Esophagus squamous epithelium (tissue), 5 donors: ENCODE data around the gene LARP4B. TPM values are rescaled to one million over a fixed set of nuclear protein-coding genes. Genes with fewer than 3 reads are reported as not detected.

Experiments
- DNase-seq: peaks from one replicate; lab custom pipeline; 2025; lab: John Stamatoyannopoulos, UW
- H3K27ac ChIP-seq, 4 donors: fragments of 200-600 bp; sonication (generic); one replicate each; pipeline ENCODE4 v1.5.1; 2016 to 2019; ENCODE audit warnings: mild to moderate bottlenecking in 1 of 4
- H3K27me3 ChIP-seq, 4 donors: fragments of 200-600 bp; sonication (generic); 1 replicate in 3 of 4; 2 replicates in 1 of 4; pipeline versions ENCODE4 v1.5.1 to v1.6.0; 2017 to 2021; ENCODE audit warnings: antibody characterized with exemption in 1 of 4
- H3K36me3 ChIP-seq, 3 donors: fragments of 200-600 bp; sonication (generic); one replicate each; pipeline ENCODE4 v1.5.1; 2016 to 2019
- H3K4me1 ChIP-seq, 3 donors: fragments of 200-600 bp; sonication (generic); one replicate each; pipeline ENCODE4 v1.5.1; 2017 to 2019
- H3K4me3 ChIP-seq, 4 donors: fragments of 200-600 bp; sonication (generic); 1 replicate in 3 of 4; 2 replicates in 1 of 4; pipeline ENCODE4 v1.5.1; 2016 to 2019; ENCODE audit warnings: mild to moderate bottlenecking in 2 of 4, moderate library complexity in 1 of 4
- H3K9me3 ChIP-seq, 3 donors: fragments of 200-600 bp; sonication (generic); one replicate each; pipeline ENCODE4 v1.5.1; 2016 to 2019
- POLR2A ChIP-seq, 4 donors: fragments of 450-650 bp; IDR thresholded peaks; one replicate each; pipeline ENCODE4 v1.6.1; 2017; ENCODE audit warnings: antibody characterized with exemption in 4 of 4, mild to moderate bottlenecking in 4 of 4, moderate library complexity in 3 of 4
- WGBS, 2 donors: methylation state at CpG; one replicate each; pipeline ENCODE4 v1.1.5; 2018; 5-methylcytosine and 5-hydroxymethylcytosine counted together
- intact Hi-C: fragments of 100-400 bp; cut with DNase I; formaldehyde crosslinking; loops from one replicate; pipeline ENCODE4 v1.15.0; 2022
- total RNA-seq, 4 donors: library from RNA; depleted of rRNA; stranded (reverse); fragments of >200 nt; gene quantifications; one replicate each; pipeline ENCODE4 v1.1.0, GENCODE V29; 2016
- TF ChIP-seq, protein P1 (sequence below), 6 experiments: fragments of 450-650 bp in 4 of 6; fragments of 200-600 bp in 2 of 6; sonication (generic) in 2 of 6; IDR thresholded peaks; one replicate each; pipeline ENCODE4 v1.5.1; 2016 to 2019; ENCODE audit warnings: antibody characterized with exemption in 6 of 6, mild to moderate bottlenecking in 4 of 6, moderate library complexity in 4 of 6
- donor health status: DM: yes; HTN: yes; CAD: no.

The LARP4B gene
- total RNA-seq, 4 donors from 2014 or later = 32.7 to 75.5 (median 63.4) TPM

DNA sequence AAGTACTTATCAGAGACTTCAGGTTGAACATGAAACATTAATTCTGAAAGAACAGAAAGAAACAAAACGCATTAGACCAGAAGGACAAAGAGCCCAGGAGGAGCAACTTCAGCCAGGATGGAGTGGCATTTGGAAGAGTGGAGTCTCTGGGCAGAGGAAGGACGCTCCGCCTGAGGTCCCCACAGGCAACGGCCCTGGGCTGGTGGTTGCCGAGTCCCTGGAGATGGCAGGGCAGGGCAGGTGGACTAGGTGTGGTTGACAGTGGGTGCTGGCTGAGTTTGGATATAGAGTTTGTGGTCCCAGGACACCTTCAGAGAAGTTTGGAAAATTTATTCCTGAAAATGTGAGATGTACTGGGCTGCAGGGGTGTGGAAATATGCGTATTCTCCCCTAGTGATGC is 27.4 kb upstream of the LARP4B start:
- 89 to 91% methylated on average over 6 of the region's 6 CpGs for WGBS, 2 donors

GRCh38 chr10:958106-958505 is 26.6 kb upstream of the LARP4B start:
- H3K4me1 ChIP-seq = peaks cover 0 to 21% (median 2%) of the 10 kb centered on the region in 3 donors
- H3K27ac ChIP-seq = no peak overlapping the region
- H3K36me3 ChIP-seq = no peaks in the 10 kb centered on the region
- no peak overlapping the region for H3K4me3 ChIP-seq
- peaks cover 0 to 16% (median 0%) of the 10 kb centered on the region in 4 donors for H3K27me3 ChIP-seq
- 87 to 88% methylated on average over 3 to 5 of the region's 9 CpGs for WGBS, 2 donors
- no peak for TF ChIP-seq POLR2A (IDR thresholded peaks at IDR 0.05)
- TF ChIP-seq, protein P1, sequence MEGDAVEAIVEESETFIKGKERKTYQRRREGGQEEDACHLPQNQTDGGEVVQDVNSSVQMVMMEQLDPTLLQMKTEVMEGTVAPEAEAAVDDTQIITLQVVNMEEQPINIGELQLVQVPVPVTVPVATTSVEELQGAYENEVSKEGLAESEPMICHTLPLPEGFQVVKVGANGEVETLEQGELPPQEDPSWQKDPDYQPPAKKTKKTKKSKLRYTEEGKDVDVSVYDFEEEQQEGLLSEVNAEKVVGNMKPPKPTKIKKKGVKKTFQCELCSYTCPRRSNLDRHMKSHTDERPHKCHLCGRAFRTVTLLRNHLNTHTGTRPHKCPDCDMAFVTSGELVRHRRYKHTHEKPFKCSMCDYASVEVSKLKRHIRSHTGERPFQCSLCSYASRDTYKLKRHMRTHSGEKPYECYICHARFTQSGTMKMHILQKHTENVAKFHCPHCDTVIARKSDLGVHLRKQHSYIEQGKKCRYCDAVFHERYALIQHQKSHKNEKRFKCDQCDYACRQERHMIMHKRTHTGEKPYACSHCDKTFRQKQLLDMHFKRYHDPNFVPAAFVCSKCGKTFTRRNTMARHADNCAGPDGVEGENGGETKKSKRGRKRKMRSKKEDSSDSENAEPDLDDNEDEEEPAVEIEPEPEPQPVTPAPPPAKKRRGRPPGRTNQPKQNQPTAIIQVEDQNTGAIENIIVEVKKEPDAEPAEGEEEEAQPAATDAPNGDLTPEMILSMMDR (IDR thresholded peaks at IDR 0.05) = no peak
- no peaks in the 10 kb centered on the region for H3K9me3 ChIP-seq
- intact Hi-C loops = no loop called here
- no peak for DNase-seq

More for the DNA sequence above, 27.4 kb upstream of the LARP4B start:
- peaks cover 0 to 11% (median 0%) of the 10 kb centered on the region in 4 donors for H3K27me3 ChIP-seq
- peaks cover 0 to 29% (median 2%) of the 10 kb centered on the region in 3 donors for H3K4me1 ChIP-seq
- TF ChIP-seq POLR2A (IDR thresholded peaks at IDR 0.05) = no peak
- no peaks in the 10 kb centered on the region for H3K36me3 ChIP-seq
- H3K9me3 ChIP-seq = no peaks in the 10 kb centered on the region
- no peak overlapping the region for H3K4me3 ChIP-seq
- DNase-seq = no peak
- no peak overlapping the region for H3K27ac ChIP-seq
- intact Hi-C loops = no loop called here

- DNase-seq = no peak
- H3K36me3 ChIP-seq = no peaks in the 10 kb centered on the region
- H3K4me3 ChIP-seq = no peak overlapping the region
- peaks cover 0 to 16% (median 0%) of the 10 kb centered on the region in 4 donors for H3K27me3 ChIP-seq
- TF ChIP-seq POLR2A (IDR thresholded peaks at IDR 0.05) = no peak
- TF ChIP-seq, protein P1 (IDR thresholded peaks at IDR 0.05) = no peak
- 62 to 73% methylated on average over 8 to 9 of the region's 9 CpGs for WGBS, 2 donors
- H3K27ac ChIP-seq = peak overlapping the region in 3 of 4 donors; percentile 55 to 79 (median 56)
- H3K9me3 ChIP-seq = no peaks in the 10 kb centered on the region
- H3K4me1 ChIP-seq = peaks cover 0 to 14% (median 0%) of the 10 kb centered on the region in 3 donors
- intact Hi-C loops = no loop called here
Observed at GRCh38 chr10:955820-956217, 24.3 kb upstream of the LARP4B start.

DNA sequence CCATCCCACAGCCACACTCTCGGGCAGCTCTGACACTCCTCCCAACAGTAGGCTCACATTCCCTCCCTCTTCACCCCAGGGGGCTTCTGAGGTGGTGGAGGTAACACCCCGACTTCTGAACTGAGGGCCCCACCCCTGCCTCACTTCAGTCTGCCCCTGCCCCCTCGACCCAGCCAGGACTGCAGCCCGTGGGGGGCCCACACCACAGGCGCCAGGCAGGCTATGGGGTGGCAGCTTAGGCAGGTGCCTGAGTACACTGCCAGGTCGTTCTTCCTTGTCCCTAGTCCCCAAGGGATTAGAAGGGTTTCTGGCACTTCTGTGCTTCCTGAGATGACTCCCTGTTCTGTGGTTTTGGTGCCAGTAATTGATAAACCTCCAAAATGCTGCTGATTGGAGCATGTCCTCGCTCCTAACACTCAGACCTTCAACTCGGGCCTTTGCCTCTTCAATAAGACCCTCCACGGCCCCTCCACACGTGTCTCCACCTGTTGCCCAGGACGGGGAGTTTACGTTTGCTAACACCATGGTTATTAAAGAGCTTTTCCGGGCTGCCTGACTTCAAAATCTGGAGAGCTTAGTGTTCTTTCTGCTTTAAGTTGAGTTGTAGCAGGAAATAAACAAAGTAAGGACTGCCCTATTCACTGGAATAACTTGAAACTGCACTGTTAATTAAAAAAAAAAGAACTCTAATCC is 23.8 kb upstream of the LARP4B start:
- intact Hi-C loops = no loop called here
- 31 to 43% methylated on average over 4 to 8 of the region's 13 CpGs for WGBS, 2 donors
- Histone ChIP-seq H3K27ac (peak overlapping the region; percentile 44 to 79 (median 56)), H3K9me3 (no peaks in the 10 kb centered on the region), H3K4me3 (no peak overlapping the region), H3K27me3 (peaks cover 0 to 16% (median 0%) of the 10 kb centered on the region in 4 donors), H3K36me3 (no peaks in the 10 kb centered on the region), H3K4me1 (peaks cover 0 to 14% (median 0%) of the 10 kb centered on the region in 3 donors)
- TF ChIP-seq, protein P1 (IDR thresholded peaks at IDR 0.05) = no peak
- no peak for TF ChIP-seq POLR2A (IDR thresholded peaks at IDR 0.05)
- no peak for DNase-seq

DNA sequence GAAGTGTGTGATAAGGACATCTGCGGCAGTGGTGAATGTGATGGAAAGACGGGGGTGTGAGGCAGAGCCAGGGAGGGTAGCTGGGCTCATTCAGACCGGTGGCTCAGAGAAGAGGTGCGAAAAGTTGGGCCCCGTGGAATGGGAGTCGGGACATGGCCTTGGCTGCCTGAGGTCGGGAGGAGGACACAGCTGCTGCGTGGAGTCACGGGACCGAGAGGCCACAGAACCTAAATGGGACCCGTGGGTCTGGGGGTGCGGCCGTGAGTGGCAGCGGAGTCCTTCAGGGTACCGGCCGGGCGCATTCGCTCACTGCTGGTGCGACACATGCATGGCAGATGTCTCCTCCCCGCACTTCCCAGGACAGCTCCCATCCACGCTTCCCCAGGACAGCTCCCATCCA is 22.9 kb upstream of the LARP4B start:
- 86 to 96% methylated on average over 17 to 19 of the region's 21 CpGs for WGBS, 2 donors
- H3K4me1 ChIP-seq = peaks cover 0 to 14% (median 0%) of the 10 kb centered on the region in 3 donors
- peaks cover 0 to 16% (median 0%) of the 10 kb centered on the region in 4 donors for H3K27me3 ChIP-seq
- H3K36me3 ChIP-seq = no peaks in the 10 kb centered on the region
- no peak for DNase-seq
- no peak for TF ChIP-seq POLR2A (IDR thresholded peaks at IDR 0.05)
- TF ChIP-seq, protein P1 (IDR thresholded peaks at IDR 0.05) = no peak
- no peak overlapping the region for H3K27ac ChIP-seq
- intact Hi-C loops = no loop called here
- no peaks in the 10 kb centered on the region for H3K9me3 ChIP-seq
- no peak overlapping the region for H3K4me3 ChIP-seq
